Measurements from ENCODE around the gene ERVV-1. TPM values are rescaled to one million over a fixed set of nuclear protein-coding genes. Genes with fewer than 3 reads are reported as not detected.
A peak's percentile ranks its signal among the peaks of the same experiment; 100 is the strongest.

ERVV-1 gene
- polyA plus RNA-seq, 1 experiment = not detected

- POLR2A ChIA-PET = no interaction called here
- no peaks in the 10 kb centered on the region for H3K27me3 ChIP-seq (ENCODE audit: control insufficient read depth, insufficient read depth, low read length)
- CTCF ChIA-PET = no interaction called here
- no peaks in the 10 kb centered on the region for H3K36me3 ChIP-seq (ENCODE audit: control insufficient read depth, insufficient read depth, low read length)
- no peak for TF ChIP-seq CTCF (IDR thresholded peaks at IDR 0.05; ENCODE audit: insufficient read depth, low read depth, low read length)
- H3K4me3 ChIP-seq (ENCODE audit: low read depth, low read length) = peak overlapping the region; percentile 40
- no peak for DNase-seq (ENCODE audit: low read depth)
Observed at GRCh38 chr19:53057904-53058580, 44.3 kb downstream of the ERVV-1 start.

Other genes starting within 250 kb of the ERVV-1 start
- 3.0 and 3.6 TPM in 2 replicates for gene ZNF600, start 227.1 kb upstream of the ERVV-1 start, polyA plus RNA-seq (2011; rRNA removed)
- gene ZNF28, start 192.3 kb upstream of the ERVV-1 start, polyA plus RNA-seq (2011; rRNA removed) = 6.4 and 11.7 TPM in 2 replicates
- 11.1 and 13.8 TPM in 2 replicates for gene ZNF468, start 156.3 kb upstream of the ERVV-1 start, polyA plus RNA-seq (2011; rRNA removed)
- 7.9 and 8.4 TPM in 2 replicates for gene ZNF320, start 116.3 kb upstream of the ERVV-1 start, polyA plus RNA-seq (2011; rRNA removed)
- gene ZNF888, start 90.5 kb upstream of the ERVV-1 start, polyA plus RNA-seq (2011; rRNA removed) = 1.1 and 1.9 TPM in 2 replicates
- 1.9 and 3.0 TPM in 2 replicates for gene ZNF816, start 51.0 kb upstream of the ERVV-1 start, polyA plus RNA-seq (2011; rRNA removed)
- not detected in 2 replicates for gene ERVV-2, start 30.8 kb downstream of the ERVV-1 start, polyA plus RNA-seq (2011; rRNA removed)
- gene ZNF160, start 89.5 kb downstream of the ERVV-1 start, polyA plus RNA-seq (2011; rRNA removed) = 9.0 and 11.5 TPM in 2 replicates
- 4.6 and 6.3 TPM in 2 replicates for gene ZNF415, start 119.0 kb downstream of the ERVV-1 start, polyA plus RNA-seq (2011; rRNA removed)
- 2.0 and 4.2 TPM in 2 replicates for gene ZNF347, start 145.1 kb downstream of the ERVV-1 start, polyA plus RNA-seq (2011; rRNA removed)
- gene ZNF665, start 179.4 kb downstream of the ERVV-1 start, polyA plus RNA-seq (2011; rRNA removed) = 3.0 and 3.5 TPM in 2 replicates
- 12.9 and 20.4 TPM in 2 replicates for gene ZNF677, start 241.0 kb downstream of the ERVV-1 start, polyA plus RNA-seq (2011; rRNA removed)
- gene VN1R2, start 244.4 kb downstream of the ERVV-1 start, polyA plus RNA-seq (2011; rRNA removed) = not detected in 2 replicates